ENCODE data around the gene SLC24A4.

DNA sequence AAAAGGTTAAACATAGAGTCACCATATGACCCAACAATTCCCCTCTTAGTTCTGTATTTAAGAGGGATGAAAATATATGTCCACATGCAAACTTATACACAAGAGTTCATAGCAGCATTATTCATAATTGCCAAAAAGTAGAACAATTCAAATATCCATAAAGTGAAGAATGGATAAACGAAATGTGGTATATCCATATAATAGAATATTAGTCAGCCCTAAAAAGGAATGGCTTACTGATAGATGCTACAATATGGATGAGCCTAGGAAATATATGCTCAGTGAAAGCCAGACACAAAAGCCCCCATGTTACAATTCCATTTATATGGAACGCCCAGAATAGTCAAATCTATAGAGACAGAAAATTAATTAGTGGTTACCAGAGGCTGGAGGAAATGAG, 146.6 kb downstream of the SLC24A4 start:
- TF ChIP-seq POLR2A (IDR thresholded peaks at IDR 0.05; ENCODE audit: low read depth, low read length) (no peak), POLR2AphosphoS5 (IDR thresholded peaks at IDR 0.05; ENCODE audit: low read depth, low read length) (no peak), POU2F2 (IDR thresholded peaks at IDR 0.05; ENCODE audit: low read depth, low read length) (no peak), TAF1 (IDR thresholded peaks at IDR 0.05; ENCODE audit: low read depth, low read length) (no peak)
